Gastroesophageal sphincter (tissue), 3 donors: ENCODE measurements around the gene CTSV.
A peak's percentile ranks its signal among the peaks of the same experiment; 100 is the strongest.

Experiments used
- POLR2A ChIP-seq, 2 donors: fragments of 450-650 bp; IDR thresholded peaks; one replicate each; pipeline ENCODE4 v1.6.1; 2017; ENCODE audit warnings: antibody characterized with exemption in 2 of 2, mild to moderate bottlenecking in 2 of 2, moderate library complexity in 1 of 2
- POLR2AphosphoS5 ChIP-seq: sonication (generic); formaldehyde crosslinking; IDR thresholded peaks from one replicate; pipeline ENCODE4 v1.6.1; 2017; ENCODE audit warnings: antibody characterized with exemption
- TF ChIP-seq, protein P1 (sequence below), 4 experiments: fragments of 200-600 bp in 2 of 4; fragments of 450-650 bp in 2 of 4; sonication (generic) in 1 of 4; IDR thresholded peaks; one replicate each; pipeline ENCODE4 v1.5.1; 2017 to 2019; ENCODE audit warnings: antibody characterized with exemption in 4 of 4, mild to moderate bottlenecking in 2 of 4, moderate library complexity in 2 of 4

DNA sequence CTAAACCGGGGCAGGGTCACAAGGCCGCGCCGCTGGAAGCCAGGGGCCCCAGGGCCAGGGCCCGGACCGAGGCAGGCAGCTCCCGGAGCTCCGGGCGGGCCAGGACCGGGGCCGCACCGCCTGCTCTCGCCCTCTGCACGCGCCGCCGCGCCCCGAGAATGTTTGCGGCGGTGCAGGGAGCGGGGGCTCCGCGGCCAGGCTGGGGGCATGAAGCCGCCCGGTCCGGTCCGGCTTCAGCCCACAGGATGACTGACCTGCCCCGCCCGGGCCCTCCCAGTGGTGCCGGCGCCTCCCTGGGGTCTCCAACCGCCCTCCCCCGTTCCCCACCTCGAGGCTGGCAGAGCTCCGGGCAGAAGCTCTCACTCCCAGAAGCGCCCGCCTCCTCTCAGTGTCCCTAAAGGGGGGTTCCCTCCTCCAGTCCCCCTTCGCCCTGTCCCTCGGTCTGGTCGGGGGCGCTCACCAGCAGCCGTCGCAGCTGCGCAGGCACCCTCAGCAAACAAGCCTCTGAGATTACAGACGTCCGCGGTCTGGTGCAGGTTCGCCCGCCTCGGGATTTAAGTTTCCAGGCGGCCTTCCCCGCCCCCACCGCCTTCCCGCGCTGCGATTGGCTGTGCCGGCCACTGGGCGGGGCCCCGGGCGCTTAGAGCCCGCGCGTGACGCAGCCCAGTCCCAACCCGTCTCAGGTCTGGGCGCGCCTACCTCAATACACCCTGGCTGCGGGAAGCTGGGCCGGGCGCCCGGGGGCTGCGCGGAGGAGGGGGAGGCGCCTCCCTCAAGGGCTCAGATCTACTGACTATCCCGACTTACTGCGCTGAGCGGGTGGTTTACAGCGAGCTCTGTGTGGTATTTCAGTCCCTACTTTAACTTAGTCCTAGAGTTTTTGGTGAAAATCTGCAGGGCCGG lies at the start of gene CTSV:
- TF ChIP-seq, protein P1, sequence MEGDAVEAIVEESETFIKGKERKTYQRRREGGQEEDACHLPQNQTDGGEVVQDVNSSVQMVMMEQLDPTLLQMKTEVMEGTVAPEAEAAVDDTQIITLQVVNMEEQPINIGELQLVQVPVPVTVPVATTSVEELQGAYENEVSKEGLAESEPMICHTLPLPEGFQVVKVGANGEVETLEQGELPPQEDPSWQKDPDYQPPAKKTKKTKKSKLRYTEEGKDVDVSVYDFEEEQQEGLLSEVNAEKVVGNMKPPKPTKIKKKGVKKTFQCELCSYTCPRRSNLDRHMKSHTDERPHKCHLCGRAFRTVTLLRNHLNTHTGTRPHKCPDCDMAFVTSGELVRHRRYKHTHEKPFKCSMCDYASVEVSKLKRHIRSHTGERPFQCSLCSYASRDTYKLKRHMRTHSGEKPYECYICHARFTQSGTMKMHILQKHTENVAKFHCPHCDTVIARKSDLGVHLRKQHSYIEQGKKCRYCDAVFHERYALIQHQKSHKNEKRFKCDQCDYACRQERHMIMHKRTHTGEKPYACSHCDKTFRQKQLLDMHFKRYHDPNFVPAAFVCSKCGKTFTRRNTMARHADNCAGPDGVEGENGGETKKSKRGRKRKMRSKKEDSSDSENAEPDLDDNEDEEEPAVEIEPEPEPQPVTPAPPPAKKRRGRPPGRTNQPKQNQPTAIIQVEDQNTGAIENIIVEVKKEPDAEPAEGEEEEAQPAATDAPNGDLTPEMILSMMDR (IDR thresholded peaks at IDR 0.05) = peak in 2 of 4 experiments; percentile 12 to 18
- peak in 1 of 2 donors; percentile 29 for TF ChIP-seq POLR2A (IDR thresholded peaks at IDR 0.05)
- no peak for TF ChIP-seq POLR2AphosphoS5
